K562 (cell line): Measurements from ENCODE around the gene CLP1. TPM values are rescaled to one million over a fixed set of nuclear protein-coding genes. Genes with fewer than 3 reads are reported as not detected.

Experiments used
- CHCHD3 ChIP-seq: fragments of 250-450 bp; sonication (Bioruptor Pico); IDR thresholded peaks from 2 replicates; pipeline ENCODE4 v2.1.2; 2022; ENCODE audit warnings: mild to moderate bottlenecking
- FIP1L1 ChIP-seq: fragments of 200-400 bp; formaldehyde crosslinking; IDR thresholded peaks from 2 replicates; pipeline ENCODE4 v1.6.1; 2018; ENCODE audit warnings: mild to moderate bottlenecking, low read depth, low read length; ENCODE audit not compliant: poor library complexity, severe bottlenecking
- RBBP5 ChIP-seq: fragments of 200-600 bp; sonication (generic); IDR thresholded peaks from 2 replicates; pipeline ENCODE4 v1.6.1; 2012; ENCODE audit warnings: borderline replicate concordance, mild to moderate bottlenecking, low read length, control low read depth, inconsistent platforms; ENCODE audit not compliant: insufficient read depth, poor library complexity, severe bottlenecking
- RBM15 ChIP-seq: fragments of 200-400 bp; formaldehyde crosslinking; IDR thresholded peaks from 2 replicates; pipeline ENCODE4 v1.6.1; 2018; ENCODE audit warnings: mild to moderate bottlenecking, low read length, moderate library complexity; ENCODE audit not compliant: insufficient read depth
- ZNF282 ChIP-seq: sonication (generic); formaldehyde crosslinking; IDR thresholded peaks from 2 replicates; pipeline ENCODE4 v1.8.1; 2023; ENCODE audit warnings: missing genetic modification reagents
- ZNF551 ChIP-seq: fragments of 250-450 bp; sonication (Bioruptor Pico); IDR thresholded peaks from 2 replicates; pipeline ENCODE4 v1.5.0; 2021; ENCODE audit warnings: mild to moderate bottlenecking, moderate library complexity
- polyA plus RNA-seq, 8 experiments: library from polyadenylated mRNA; depleted of rRNA in 4 of 8; stranded (reverse) in 5 of 8; unstranded in 3 of 8; fragments of >200 nt; fragmentation: Nextera tagmentation in 2 of 8; fragmentation: Illumina TruSeq in 1 of 8; extraction: Ambion mirVana in 2 of 8; extraction: Trizol in 1 of 8; gene quantifications; 2 replicates each; pipeline versions ENCODE4 v1.2.1 to v1.2.3, GENCODE V29; 2011 to 2014; ENCODE audit warnings: inconsistent platforms in 1 of 8, missing spikeins in 1 of 8
- total RNA-seq, 7 experiments: library from RNA; depleted of rRNA in 6 of 7; stranded (reverse); fragments of >200 nt in 6 of 7; fragmentation: Illumina TruSeq in 2 of 7; extraction: Trizol in 2 of 7; gene quantifications; 2 replicates each; pipeline versions ENCODE4 v1.2.1 to v1.2.3, GENCODE V29; 2011 to 2021; ENCODE audit warnings: low replicate concordance in 1 of 7
- TF ChIP-seq, protein P1 (sequence below): fragments of 250-450 bp; sonication (Bioruptor Pico); IDR thresholded peaks from 2 replicates; pipeline ENCODE4 v1.8.0; 2022; ENCODE audit warnings: inconsistent platforms
- TF ChIP-seq, protein P2 (sequence below): fragments of 450-650 bp; IDR thresholded peaks from 2 replicates; pipeline ENCODE4 v1.6.1; 2016; ENCODE audit warnings: borderline replicate concordance
- TF ChIP-seq, protein P3 (sequence below), 2 experiments: fragments of 200-800 bp in 1 of 2; sonication (Bioruptor generic) in 1 of 2; sonication (generic) in 1 of 2; formaldehyde crosslinking in 1 of 2; IDR thresholded peaks in 1 of 2; conservative IDR thresholded peaks in 1 of 2; 2 replicates each; pipeline versions ENCODE4 v1.5.0 to v1.6.1; 2016 to 2020; ENCODE audit warnings: missing compliant biosample characterization in 1 of 2, missing genetic modification characterization in 1 of 2, missing genetic modification reagents in 1 of 2

The CLP1 gene
- total and polyA plus RNA-seq, 9 of the 15 experiments (the other 6 are each of a cell fraction or from before 2014, with no cell fraction given) = 19.1 to 46.2 (median 27.8) TPM

DNA sequence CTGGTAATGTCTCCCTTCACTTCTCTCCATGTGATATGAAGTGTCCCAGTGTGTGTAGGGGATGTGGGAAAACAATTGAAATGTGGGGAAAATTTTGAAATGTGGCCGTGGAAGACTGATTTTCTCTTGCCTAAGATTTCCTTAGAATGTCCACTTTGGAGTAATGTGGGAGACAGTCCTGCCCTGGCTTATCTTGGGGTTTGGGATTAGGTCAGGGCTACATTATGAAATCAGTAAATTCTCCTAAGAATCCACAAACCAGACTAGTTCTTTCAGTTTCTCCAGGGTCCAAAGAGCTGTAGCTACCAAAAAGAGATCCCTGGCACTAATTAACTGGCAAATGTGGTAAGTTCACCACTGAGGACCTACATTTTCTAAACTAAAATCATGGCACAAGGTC, 30.7 kb upstream of the CLP1 start (continued):
- TF ChIP-seq, protein P1, sequence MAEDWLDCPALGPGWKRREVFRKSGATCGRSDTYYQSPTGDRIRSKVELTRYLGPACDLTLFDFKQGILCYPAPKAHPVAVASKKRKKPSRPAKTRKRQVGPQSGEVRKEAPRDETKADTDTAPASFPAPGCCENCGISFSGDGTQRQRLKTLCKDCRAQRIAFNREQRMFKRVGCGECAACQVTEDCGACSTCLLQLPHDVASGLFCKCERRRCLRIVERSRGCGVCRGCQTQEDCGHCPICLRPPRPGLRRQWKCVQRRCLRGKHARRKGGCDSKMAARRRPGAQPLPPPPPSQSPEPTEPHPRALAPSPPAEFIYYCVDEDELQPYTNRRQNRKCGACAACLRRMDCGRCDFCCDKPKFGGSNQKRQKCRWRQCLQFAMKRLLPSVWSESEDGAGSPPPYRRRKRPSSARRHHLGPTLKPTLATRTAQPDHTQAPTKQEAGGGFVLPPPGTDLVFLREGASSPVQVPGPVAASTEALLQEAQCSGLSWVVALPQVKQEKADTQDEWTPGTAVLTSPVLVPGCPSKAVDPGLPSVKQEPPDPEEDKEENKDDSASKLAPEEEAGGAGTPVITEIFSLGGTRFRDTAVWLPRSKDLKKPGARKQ = no peak
- TF ChIP-seq FIP1L1 (no peak), RBM15 (no peak), RBBP5 (no peak), CHCHD3 (CRISPR knock-in tag) (no peak), ZNF551 (CRISPR knock-in tag) (no peak), ZNF282 (CRISPR knock-in tag) (no peak)
- TF ChIP-seq, protein P2, sequence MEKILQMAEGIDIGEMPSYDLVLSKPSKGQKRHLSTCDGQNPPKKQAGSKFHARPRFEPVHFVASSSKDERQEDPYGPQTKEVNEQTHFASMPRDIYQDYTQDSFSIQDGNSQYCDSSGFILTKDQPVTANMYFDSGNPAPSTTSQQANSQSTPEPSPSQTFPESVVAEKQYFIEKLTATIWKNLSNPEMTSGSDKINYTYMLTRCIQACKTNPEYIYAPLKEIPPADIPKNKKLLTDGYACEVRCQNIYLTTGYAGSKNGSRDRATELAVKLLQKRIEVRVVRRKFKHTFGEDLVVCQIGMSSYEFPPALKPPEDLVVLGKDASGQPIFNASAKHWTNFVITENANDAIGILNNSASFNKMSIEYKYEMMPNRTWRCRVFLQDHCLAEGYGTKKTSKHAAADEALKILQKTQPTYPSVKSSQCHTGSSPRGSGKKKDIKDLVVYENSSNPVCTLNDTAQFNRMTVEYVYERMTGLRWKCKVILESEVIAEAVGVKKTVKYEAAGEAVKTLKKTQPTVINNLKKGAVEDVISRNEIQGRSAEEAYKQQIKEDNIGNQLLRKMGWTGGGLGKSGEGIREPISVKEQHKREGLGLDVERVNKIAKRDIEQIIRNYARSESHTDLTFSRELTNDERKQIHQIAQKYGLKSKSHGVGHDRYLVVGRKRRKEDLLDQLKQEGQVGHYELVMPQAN = no peak
- TF ChIP-seq, protein P3, sequence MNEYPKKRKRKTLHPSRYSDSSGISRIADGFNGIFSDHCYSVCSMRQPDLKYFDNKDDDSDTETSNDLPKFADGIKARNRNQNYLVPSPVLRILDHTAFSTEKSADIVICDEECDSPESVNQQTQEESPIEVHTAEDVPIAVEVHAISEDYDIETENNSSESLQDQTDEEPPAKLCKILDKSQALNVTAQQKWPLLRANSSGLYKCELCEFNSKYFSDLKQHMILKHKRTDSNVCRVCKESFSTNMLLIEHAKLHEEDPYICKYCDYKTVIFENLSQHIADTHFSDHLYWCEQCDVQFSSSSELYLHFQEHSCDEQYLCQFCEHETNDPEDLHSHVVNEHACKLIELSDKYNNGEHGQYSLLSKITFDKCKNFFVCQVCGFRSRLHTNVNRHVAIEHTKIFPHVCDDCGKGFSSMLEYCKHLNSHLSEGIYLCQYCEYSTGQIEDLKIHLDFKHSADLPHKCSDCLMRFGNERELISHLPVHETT (CRISPR knock-in tag; conservative IDR thresholded peaks at IDR 0.05 in 1 of 2, IDR thresholded peaks at IDR 0.05 in 1 of 2) = no peak
